GM12878 (cell line): ENCODE measurements around the gene ZDHHC19. TPM values are rescaled to one million over a fixed set of nuclear protein-coding genes. Genes with fewer than 3 reads are reported as not detected.
A peak's percentile ranks its signal among the peaks of the same experiment; 100 is the strongest.

Source experiments
- ATAC-seq: fragments of 200-7000 bp; cut with Tn5 transposase; 3 replicates; pipeline ENCODE4 v1.9.1; 2020; ENCODE audit warnings: mild to moderate bottlenecking, moderate library complexity
- BruUV-seq: library from RNA; stranded (reverse); fragments of 400-500 nt; replicated peaks from 2 replicates; lab custom pipeline; 2021; lab: Mats Ljungman, UMichigan
- CTCF ChIA-PET: fragments of 300-600 bp; sonication (Branson Sonifier 250); formaldehyde crosslinking; extraction: SDS; loops from one replicate; lab custom pipeline; 2021; ENCODE audit warnings: inconsistent platforms; lab: Yijun Ruan, JAX
- POLR2A ChIA-PET: fragments of 350-600 bp; formaldehyde crosslinking; extraction: SDS; loops from one replicate; lab custom pipeline; 2021; ENCODE audit warnings: inconsistent platforms; lab: Charles Lee
- RAD21 ChIA-PET: fragments of 300-600 bp; sonication (Branson Sonifier 250); formaldehyde crosslinking; loops from one replicate; lab custom pipeline; 2023; ENCODE audit warnings: antibody characterized with exemption; ENCODE audit not compliant: unreplicated experiment; lab: Charles Lee
- SMC1A ChIA-PET: fragments of 300-600 bp; sonication (Branson Sonifier 250); formaldehyde crosslinking; loops from one replicate; lab custom pipeline; 2023; ENCODE audit not compliant: unreplicated experiment, uncharacterized antibody; lab: Charles Lee
- DNase-seq: peaks from one replicate; pipeline ENCODE4 v3.0.0-alpha.2; 2011; ENCODE audit warnings: low read depth, low spot score
- FAIRE-seq: peaks from 3 replicates; lab custom pipeline; 2011; peaks lifted over from hg19 to GRCh38; lab: Jason Lieb, UNC
- H2AFZ ChIP-seq: 2 replicates; pipeline ENCODE4 v1.6.0; 2011; ENCODE audit warnings: low read depth, low read length, control low read depth; ENCODE audit not compliant: control insufficient read depth
- H3K27ac ChIP-seq: 2 replicates; pipeline ENCODE4 v1.5.1; 2011; ENCODE audit warnings: control low read depth; ENCODE audit not compliant: control insufficient read depth, insufficient read depth
- H3K27me3 ChIP-seq, 2 experiments: replicated peaks in 1 of 2; 2 replicates each; pipeline versions ENCODE4 v1.6.0 to v1.6.1; 2011; ENCODE audit warnings: low read length in 1 of 2; ENCODE audit not compliant: control insufficient read depth in 2 of 2, insufficient read depth in 2 of 2
- H3K36me3 ChIP-seq, 2 experiments: 2 replicates each; pipeline ENCODE4 v1.5.1; 2011; ENCODE audit warnings: low read length in 1 of 2; ENCODE audit not compliant: control insufficient read depth in 2 of 2, insufficient read depth in 2 of 2
- H3K4me1 ChIP-seq: 2 replicates; pipeline ENCODE4 v1.6.1; 2011; ENCODE audit warnings: mild to moderate bottlenecking, low read length, moderate library complexity, mixed read lengths; ENCODE audit not compliant: control insufficient read depth, insufficient read depth
- H3K4me2 ChIP-seq: 2 replicates; pipeline ENCODE4 v1.6.0; 2011; ENCODE audit warnings: control low read depth; ENCODE audit not compliant: control insufficient read depth, insufficient read depth
- H3K4me3 ChIP-seq: fragments of 200-600 bp; sonication (generic); 2 replicates; pipeline ENCODE4 v1.5.1; 2016
- H3K79me2 ChIP-seq: 2 replicates; pipeline ENCODE4 v1.6.0; 2011; ENCODE audit warnings: low read length; ENCODE audit not compliant: control insufficient read depth, insufficient read depth
- H3K9ac ChIP-seq: 2 replicates; pipeline ENCODE4 v1.8.0; 2011; ENCODE audit warnings: low read length, control low read depth, mixed read lengths; ENCODE audit not compliant: control insufficient read depth, insufficient read depth
- H3K9me3 ChIP-seq: replicated peaks from 3 replicates; pipeline ENCODE4 v1.5.1; 2011; ENCODE audit warnings: mild to moderate bottlenecking, low read length; ENCODE audit not compliant: control insufficient read depth, insufficient read depth
- H4K20me1 ChIP-seq: 2 replicates; pipeline ENCODE4 v1.6.0; 2011; ENCODE audit not compliant: control insufficient read depth, insufficient read depth
- CBX5 ChIP-seq: sonication (generic); IDR thresholded peaks from 2 replicates; pipeline ENCODE4 v1.6.1; 2016; ENCODE audit warnings: low read depth, moderate library complexity, mild to moderate bottlenecking, inconsistent platforms
- CEBPB ChIP-seq, 2 experiments: fragments of 150-350 bp in 1 of 2; IDR thresholded peaks; 2 replicates each; pipeline ENCODE4 v1.6.1; 2012 to 2014; ENCODE audit warnings: low read depth in 2 of 2, low read length in 2 of 2, borderline replicate concordance in 1 of 2, inconsistent platforms in 1 of 2
- CHD1 ChIP-seq: IDR thresholded peaks from 2 replicates; pipeline ENCODE4 v1.6.1; 2012; ENCODE audit warnings: low read depth, low read length, improper control_type of control experiment
- MTA2 ChIP-seq: fragments of 450-650 bp; IDR thresholded peaks from 2 replicates; pipeline ENCODE4 v1.6.1; 2016; ENCODE audit warnings: low read depth, mild to moderate bottlenecking, moderate library complexity
- WGBS: methylation state at CpG from one replicate; pipeline ENCODE4 v1.1.6; 2016; ENCODE audit warnings: low lambda C conversion rate; ENCODE audit not compliant: insufficient replicate concordance, insufficient coverage; ENCODE audit errors: missing lambda C conversion rate; 5-methylcytosine and 5-hydroxymethylcytosine counted together
- in situ Hi-C: fragments of 300-500 bp; cut with MboI; formaldehyde crosslinking; loops from 9 replicates; pipeline ENCODE4 v1.14.3; 2018; ENCODE audit warnings: mixed read lengths
- intact Hi-C: fragments of 100-400 bp; cut with micrococcal nuclease; formaldehyde crosslinking; loops from one replicate; pipeline ENCODE4 v1.14.2; 2022; ENCODE audit not compliant: unreplicated experiment
- polyA plus RNA-seq, 11 experiments: library from polyadenylated mRNA; depleted of rRNA in 4 of 11; unstranded in 6 of 11; stranded (reverse) in 5 of 11; fragments of >200 nt; fragmentation: Nextera tagmentation in 4 of 11; fragmentation: Illumina TruSeq in 1 of 11; extraction: Ambion mirVana in 4 of 11; extraction: Trizol in 1 of 11; gene quantifications; 1 replicate in 1 of 11; 2 replicates in 10 of 11; pipeline versions ENCODE4 v1.2.1 to v1.2.3, GENCODE V29; 2011 to 2016; ENCODE audit warnings: inconsistent platforms in 2 of 11, missing spikeins in 2 of 11, low read depth in 1 of 11
- small RNA-seq: library from RNA; depleted of rRNA; stranded (forward); fragments of <200 nt; gene quantifications from one replicate; pipeline ENCODE3, GENCODE V24; 2014
- total RNA-seq, 4 experiments: library from RNA; depleted of rRNA in 3 of 4; stranded (reverse); fragments of >200 nt in 3 of 4; fragmentation: Illumina TruSeq in 1 of 4; extraction: Trizol in 1 of 4; gene quantifications; 2 replicates each; pipeline versions ENCODE4 v1.2.1 to v1.2.3, GENCODE V29; 2013 to 2021

The ZDHHC19 gene
- total and polyA plus RNA-seq, 10 of the 15 experiments (the other 5 are each of a cell fraction or from before 2014, with no cell fraction given), result 0.26 TPM; not detected in 9

DNA sequence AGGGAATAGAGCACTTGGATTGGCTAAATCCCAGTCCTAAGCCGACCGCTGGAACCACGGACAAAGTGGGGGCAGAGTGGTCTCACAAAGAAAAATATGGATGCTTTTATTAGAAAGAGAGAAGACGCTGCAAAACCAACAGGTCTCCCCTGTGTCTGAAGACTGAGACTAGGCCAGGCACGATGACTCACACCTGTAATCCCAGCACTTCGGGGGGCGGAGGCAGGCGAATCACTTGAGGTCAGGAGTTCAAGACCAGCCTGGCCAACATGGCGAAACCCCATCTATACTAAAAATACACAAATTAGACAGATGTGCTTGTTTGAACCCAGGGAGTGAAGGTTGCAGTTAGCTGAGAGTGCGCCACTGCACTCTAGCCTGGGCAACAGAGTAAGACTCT is 61.8 kb downstream of the ZDHHC19 start:
- no peaks in the 10 kb centered on the region for H3K27me3 ChIP-seq
- no peaks in the 10 kb centered on the region for H3K4me1 ChIP-seq
- no peaks in the 10 kb centered on the region for H3K36me3 ChIP-seq
- ATAC-seq (no peak), DNase-seq (no peak), FAIRE-seq (no peak)
- H3K9ac ChIP-seq, result no peak overlapping the region
- H3K9me3 ChIP-seq, result peaks cover 1% of the 10 kb centered on the region; the same call in 1 of the 3 replicates
- POLR2A ChIA-PET, result interaction anchor here (0.8 kb wide), 1 partner anchor 9 kb away, joined by 5 read pairs; no protein-coding TSS in a partner anchor
- H3K4me3 ChIP-seq, result no peak overlapping the region
- no peak overlapping the region for H3K27ac ChIP-seq
- SMC1A ChIA-PET, result interaction anchor here (1.0 to 1.5 kb wide), 2 partner anchors 10 to 30 kb away, joined by 3 to 5 read pairs; no protein-coding TSS in a partner anchor
- H4K20me1 ChIP-seq, result no peaks in the 10 kb centered on the region
- H2AFZ ChIP-seq, result 0 out of 2 replicates have a peak overlapping the region, but pooled peaks have one; percentile 37
- CTCF ChIA-PET, result interaction anchor here (0.8 to 1.2 kb wide), 2 partner anchors 10 to 53 kb away, joined by 3 to 5 read pairs; no protein-coding TSS in a partner anchor
- RAD21 ChIA-PET, result no interaction called here
- WGBS, result 43% methylated on average over 10 of the region's 10 CpGs
- intact Hi-C loops (no loop called here), in situ Hi-C loops (no loop called here)
- no peak for TF ChIP-seq CHD1
- TF ChIP-seq CBX5, result no peak
- no peak for TF ChIP-seq MTA2
- TF ChIP-seq CEBPB (IDR thresholded peaks at IDR 0.05; ENCODE audit: borderline replicate concordance in 1 of 2, low read depth in 2 of 2, low read length in 2 of 2), result no peak
- BruUV-seq, result no TSS peak
- H3K4me2 ChIP-seq, result no peak overlapping the region
- no peaks in the 10 kb centered on the region for H3K79me2 ChIP-seq

Small RNA genes lying within 50 kb of the gene (small RNA-seq; reads per million reads assigned to genes)
- gene RF00019, result not detected

Other genes with a start within 250 kb of the ZDHHC19 start
- gene TFRC, start 129.3 kb downstream of the ZDHHC19 start, total RNA-seq (2014; rRNA removed), result 325 and 365 TPM in 2 replicates
- gene TFRC, start 129.3 kb downstream of the ZDHHC19 start, total RNA-seq (2014; rRNA removed; fragmentation: Illumina TruSeq; extraction: Trizol), result 306 and 308 TPM in 2 replicates
- 356 and 373 TPM in 2 replicates for gene TFRC, start 129.3 kb downstream of the ZDHHC19 start, total RNA-seq (2021)
- 368 and 477 TPM in 2 replicates for gene TFRC, start 129.3 kb downstream of the ZDHHC19 start, polyA plus RNA-seq (2011; rRNA removed)
- gene TFRC, start 129.3 kb downstream of the ZDHHC19 start, polyA plus RNA-seq (2014; fragmentation: Illumina TruSeq; extraction: Trizol), result 218 and 272 TPM in 2 replicates
- 100 to 1,000 TPM; 123 to 132 TPM for gene TFRC, start 129.3 kb downstream of the ZDHHC19 start, polyA plus RNA-seq (2014; fragmentation: Nextera tagmentation; extraction: Ambion mirVana)
- gene TFRC, start 129.3 kb downstream of the ZDHHC19 start, polyA plus RNA-seq (2014; rRNA removed), result 152 and 164 TPM in 2 replicates
- 100 to 1,000 TPM; 468 to 526 TPM for gene TFRC, start 129.3 kb downstream of the ZDHHC19 start, polyA plus RNA-seq (2016; fragmentation: Nextera tagmentation; extraction: Ambion mirVana)
- not detected in 2 replicates for gene SLC51A, start 5.1 kb upstream of the ZDHHC19 start, total RNA-seq (2014; rRNA removed)
- 0.18 TPM in 1 of 2 replicates, not detected in the other for gene SLC51A, start 5.1 kb upstream of the ZDHHC19 start, total RNA-seq (2014; rRNA removed; fragmentation: Illumina TruSeq; extraction: Trizol)
- not detected in 2 replicates for gene SLC51A, start 5.1 kb upstream of the ZDHHC19 start, total RNA-seq (2021)
- not detected in 2 replicates for gene SLC51A, start 5.1 kb upstream of the ZDHHC19 start, polyA plus RNA-seq (2011; rRNA removed)
- gene SLC51A, start 5.1 kb upstream of the ZDHHC19 start, polyA plus RNA-seq (2014; fragmentation: Illumina TruSeq; extraction: Trizol), result not detected in 2 replicates
- gene SLC51A, start 5.1 kb upstream of the ZDHHC19 start, polyA plus RNA-seq (2014; fragmentation: Nextera tagmentation; extraction: Ambion mirVana), result 1 to 10 TPM in 1 of 2 experiments, under 1 TPM in 1; 0.99 to 2.1 TPM
- not detected in 2 replicates for gene SLC51A, start 5.1 kb upstream of the ZDHHC19 start, polyA plus RNA-seq (2014; rRNA removed)
- gene SLC51A, start 5.1 kb upstream of the ZDHHC19 start, polyA plus RNA-seq (2016; fragmentation: Nextera tagmentation; extraction: Ambion mirVana), result 1 to 10 TPM; 2.2 to 3.9 TPM
- gene PCYT1A, start 76.3 kb upstream of the ZDHHC19 start, total RNA-seq (2014; rRNA removed), result 51.7 and 56.2 TPM in 2 replicates
- 49.5 and 49.6 TPM in 2 replicates for gene PCYT1A, start 76.3 kb upstream of the ZDHHC19 start, total RNA-seq (2014; rRNA removed; fragmentation: Illumina TruSeq; extraction: Trizol)
- gene PCYT1A, start 76.3 kb upstream of the ZDHHC19 start, total RNA-seq (2021), result 50.2 and 53.6 TPM in 2 replicates
- 34.8 and 47.7 TPM in 2 replicates for gene PCYT1A, start 76.3 kb upstream of the ZDHHC19 start, polyA plus RNA-seq (2011; rRNA removed)
- 49.1 and 64.3 TPM in 2 replicates for gene PCYT1A, start 76.3 kb upstream of the ZDHHC19 start, polyA plus RNA-seq (2014; fragmentation: Illumina TruSeq; extraction: Trizol)
- 10 to 100 TPM; 10.8 to 15.3 TPM for gene PCYT1A, start 76.3 kb upstream of the ZDHHC19 start, polyA plus RNA-seq (2014; fragmentation: Nextera tagmentation; extraction: Ambion mirVana)
- 51.7 and 61.8 TPM in 2 replicates for gene PCYT1A, start 76.3 kb upstream of the ZDHHC19 start, polyA plus RNA-seq (2014; rRNA removed)
- gene PCYT1A, start 76.3 kb upstream of the ZDHHC19 start, polyA plus RNA-seq (2016; fragmentation: Nextera tagmentation; extraction: Ambion mirVana), result 10 to 100 TPM; 39.8 to 40.0 TPM
- 18.5 and 22.0 TPM in 2 replicates for gene DYNLT2B, start 106.8 kb upstream of the ZDHHC19 start, total RNA-seq (2014; rRNA removed)
- gene DYNLT2B, start 106.8 kb upstream of the ZDHHC19 start, total RNA-seq (2014; rRNA removed; fragmentation: Illumina TruSeq; extraction: Trizol), result 17.5 and 19.5 TPM in 2 replicates
- gene DYNLT2B, start 106.8 kb upstream of the ZDHHC19 start, total RNA-seq (2021), result 17.7 and 21.9 TPM in 2 replicates
- gene DYNLT2B, start 106.8 kb upstream of the ZDHHC19 start, polyA plus RNA-seq (2011; rRNA removed), result 8.6 and 12.4 TPM in 2 replicates
- gene DYNLT2B, start 106.8 kb upstream of the ZDHHC19 start, polyA plus RNA-seq (2014; fragmentation: Illumina TruSeq; extraction: Trizol), result 6.0 and 16.7 TPM in 2 replicates
- gene DYNLT2B, start 106.8 kb upstream of the ZDHHC19 start, polyA plus RNA-seq (2014; fragmentation: Nextera tagmentation; extraction: Ambion mirVana), result 10 to 100 TPM; 24.2 to 39.6 TPM
- 32.3 and 33.3 TPM in 2 replicates for gene DYNLT2B, start 106.8 kb upstream of the ZDHHC19 start, polyA plus RNA-seq (2014; rRNA removed)
- gene DYNLT2B, start 106.8 kb upstream of the ZDHHC19 start, polyA plus RNA-seq (2016; fragmentation: Nextera tagmentation; extraction: Ambion mirVana), result 10 to 100 TPM; 89.0 to 89.7 TPM
- gene TM4SF19, start 127.0 kb upstream of the ZDHHC19 start, total RNA-seq (2014; rRNA removed), result not detected in 2 replicates
- gene TM4SF19, start 127.0 kb upstream of the ZDHHC19 start, total RNA-seq (2014; rRNA removed; fragmentation: Illumina TruSeq; extraction: Trizol), result not detected in 2 replicates
- gene TM4SF19, start 127.0 kb upstream of the ZDHHC19 start, total RNA-seq (2021), result not detected in 2 replicates
- gene TM4SF19, start 127.0 kb upstream of the ZDHHC19 start, polyA plus RNA-seq (2011; rRNA removed), result not detected in 2 replicates
- gene TM4SF19, start 127.0 kb upstream of the ZDHHC19 start, polyA plus RNA-seq (2014; fragmentation: Illumina TruSeq; extraction: Trizol), result not detected in 2 replicates
- under 1 TPM; 0.05 TPM for gene TM4SF19, start 127.0 kb upstream of the ZDHHC19 start, polyA plus RNA-seq (2014; fragmentation: Nextera tagmentation; extraction: Ambion mirVana)
- gene TM4SF19, start 127.0 kb upstream of the ZDHHC19 start, polyA plus RNA-seq (2014; rRNA removed), result not detected in 2 replicates
- gene TM4SF19, start 127.0 kb upstream of the ZDHHC19 start, polyA plus RNA-seq (2016; fragmentation: Nextera tagmentation; extraction: Ambion mirVana), result under 1 TPM; 0.11 to 0.16 TPM
- gene UBXN7, start 221.0 kb upstream of the ZDHHC19 start, total RNA-seq (2014; rRNA removed), result 16.1 and 17.6 TPM in 2 replicates
- gene UBXN7, start 221.0 kb upstream of the ZDHHC19 start, total RNA-seq (2014; rRNA removed; fragmentation: Illumina TruSeq; extraction: Trizol), result 21.3 and 21.6 TPM in 2 replicates
- 60.8 and 68.3 TPM in 2 replicates for gene UBXN7, start 221.0 kb upstream of the ZDHHC19 start, total RNA-seq (2021)
- 30.6 and 52.4 TPM in 2 replicates for gene UBXN7, start 221.0 kb upstream of the ZDHHC19 start, polyA plus RNA-seq (2011; rRNA removed)
- gene UBXN7, start 221.0 kb upstream of the ZDHHC19 start, polyA plus RNA-seq (2014; fragmentation: Illumina TruSeq; extraction: Trizol), result 28.1 and 33.8 TPM in 2 replicates
- 1 to 10 TPM; 4.8 TPM for gene UBXN7, start 221.0 kb upstream of the ZDHHC19 start, polyA plus RNA-seq (2014; fragmentation: Nextera tagmentation; extraction: Ambion mirVana)
- 17.9 and 21.7 TPM in 2 replicates for gene UBXN7, start 221.0 kb upstream of the ZDHHC19 start, polyA plus RNA-seq (2014; rRNA removed)
- gene UBXN7, start 221.0 kb upstream of the ZDHHC19 start, polyA plus RNA-seq (2016; fragmentation: Nextera tagmentation; extraction: Ambion mirVana), result 10 to 100 TPM; 62.2 to 78.4 TPM